ENCODE data around the gene GNA12.

GRCh38 chr7:2699289-2699620, 144.9 kb downstream of the GNA12 start:
- no peak for TF ChIP-seq EZH2 (IDR thresholded peaks at IDR 0.05; ENCODE audit: borderline replicate concordance)
- TF ChIP-seq, protein P1, sequence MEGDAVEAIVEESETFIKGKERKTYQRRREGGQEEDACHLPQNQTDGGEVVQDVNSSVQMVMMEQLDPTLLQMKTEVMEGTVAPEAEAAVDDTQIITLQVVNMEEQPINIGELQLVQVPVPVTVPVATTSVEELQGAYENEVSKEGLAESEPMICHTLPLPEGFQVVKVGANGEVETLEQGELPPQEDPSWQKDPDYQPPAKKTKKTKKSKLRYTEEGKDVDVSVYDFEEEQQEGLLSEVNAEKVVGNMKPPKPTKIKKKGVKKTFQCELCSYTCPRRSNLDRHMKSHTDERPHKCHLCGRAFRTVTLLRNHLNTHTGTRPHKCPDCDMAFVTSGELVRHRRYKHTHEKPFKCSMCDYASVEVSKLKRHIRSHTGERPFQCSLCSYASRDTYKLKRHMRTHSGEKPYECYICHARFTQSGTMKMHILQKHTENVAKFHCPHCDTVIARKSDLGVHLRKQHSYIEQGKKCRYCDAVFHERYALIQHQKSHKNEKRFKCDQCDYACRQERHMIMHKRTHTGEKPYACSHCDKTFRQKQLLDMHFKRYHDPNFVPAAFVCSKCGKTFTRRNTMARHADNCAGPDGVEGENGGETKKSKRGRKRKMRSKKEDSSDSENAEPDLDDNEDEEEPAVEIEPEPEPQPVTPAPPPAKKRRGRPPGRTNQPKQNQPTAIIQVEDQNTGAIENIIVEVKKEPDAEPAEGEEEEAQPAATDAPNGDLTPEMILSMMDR (IDR thresholded peaks at IDR 0.05; ENCODE audit: poor library complexity): no peak

All from hepatocyte (in vitro differentiated cells).